Body of pancreas (tissue), 4 donors: Measurements from ENCODE around the gene GINS1.

ENCODE experiments used
- CTCF ChIP-seq, 7 experiments: fragments of 450-650 bp in 4 of 7; fragments of 200-600 bp in 3 of 7; sonication (generic) in 3 of 7; IDR thresholded peaks; one replicate each; pipeline ENCODE4 v1.5.1; 2016 to 2019; ENCODE audit warnings: antibody characterized with exemption in 7 of 7
- POLR2A ChIP-seq, 3 donors: fragments of 450-650 bp; IDR thresholded peaks; one replicate each; pipeline ENCODE4 v1.6.1; 2016; ENCODE audit warnings: antibody characterized with exemption in 3 of 3, mild to moderate bottlenecking in 2 of 3

GRCh38 chr20:25397821-25398220 lies 9.7 kb upstream of the GINS1 start:
- TF ChIP-seq POLR2A (IDR thresholded peaks at IDR 0.05) (no peak), CTCF (IDR thresholded peaks at IDR 0.05) (no peak)
